ENCODE measurements around the gene ZKSCAN1.
"Not testable (repeated sequence)": the region's sequence is repeated elsewhere in the genome, so short reads cannot be mapped to it uniquely, and the experiment has no call there.

ZKSCAN1 gene

GRCh38 chr7:99990460-99990852, 24.9 kb upstream of the ZKSCAN1 start:
- Mint-ChIP-seq H3K9me3 (no peaks in the 10 kb centered on the region), H3K36me3 (ENCODE audit: low read depth) (no peaks in the 10 kb centered on the region), H3K27ac (no peak overlapping the region), H3K27me3 (peaks cover 2% of the 10 kb centered on the region), H3K4me3 (no peak overlapping the region), H3K4me1 (peaks cover 2% of the 10 kb centered on the region)
- no peak for DNase-seq
- no peak for ATAC-seq

DNA sequence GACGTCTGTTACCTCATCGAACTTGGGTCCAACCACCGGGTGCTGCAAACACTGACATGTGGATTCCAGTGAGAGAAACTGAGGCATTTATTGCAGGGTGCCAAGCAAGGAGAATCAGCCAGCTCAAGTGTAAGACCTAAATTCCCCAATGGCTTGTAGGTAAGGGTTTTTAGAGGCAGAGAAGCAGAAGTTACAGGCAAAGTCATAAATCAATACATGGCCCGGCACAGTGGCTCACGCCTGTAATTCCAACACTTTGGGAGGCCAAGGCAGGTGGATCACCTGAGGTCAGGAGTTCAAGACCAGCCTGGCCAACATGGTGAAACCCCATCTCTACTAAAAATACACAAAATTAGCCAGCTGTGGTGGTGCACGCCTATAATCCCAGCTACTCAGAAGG, 23.9 kb upstream of the ZKSCAN1 start:
- not testable (repeated sequence) for H3K27me3 Mint-ChIP-seq; H3K4me1 Mint-ChIP-seq; H3K27ac Mint-ChIP-seq; ATAC-seq; H3K36me3 Mint-ChIP-seq (ENCODE audit: low read depth); H3K9me3 Mint-ChIP-seq; DNase-seq; H3K4me3 Mint-ChIP-seq

- Mint-ChIP-seq H3K27ac (no peak overlapping the region), H3K4me1 (peaks cover 7% of the 10 kb centered on the region), H3K27me3 (peaks cover 2% of the 10 kb centered on the region), H3K36me3 (ENCODE audit: low read depth) (no peaks in the 10 kb centered on the region), H3K4me3 (no peak overlapping the region), H3K9me3 (no peaks in the 10 kb centered on the region)
- ATAC-seq, result no peak
- DNase-seq, result no peak
Measured at GRCh38 chr7:99992330-99993038, 22.9 kb upstream of the ZKSCAN1 start.

- ATAC-seq, result no peak
- Mint-ChIP-seq H3K36me3 (ENCODE audit: low read depth) (no peaks in the 10 kb centered on the region), H3K27ac (no peak overlapping the region), H3K4me3 (no peak overlapping the region), H3K9me3 (no peaks in the 10 kb centered on the region), H3K4me1 (peaks cover 13% of the 10 kb centered on the region), H3K27me3 (no peaks in the 10 kb centered on the region)
- no peak for DNase-seq
Measured at GRCh38 chr7:99994819-99995218, 20.6 kb upstream of the ZKSCAN1 start.

- peaks cover 11% of the 10 kb centered on the region for H3K4me1 Mint-ChIP-seq
- H3K4me3 Mint-ChIP-seq, result peak overlapping the region; percentile 68
- DNase-seq, result no peak
- H3K27ac Mint-ChIP-seq, result peak overlapping the region; percentile 43
- H3K36me3 Mint-ChIP-seq (ENCODE audit: low read depth), result no peaks in the 10 kb centered on the region
- no peak for ATAC-seq
- no peaks in the 10 kb centered on the region for H3K27me3 Mint-ChIP-seq
- H3K9me3 Mint-ChIP-seq, result no peaks in the 10 kb centered on the region
Measured at GRCh38 chr7:99996755-99997544, 18.4 kb upstream of the ZKSCAN1 start.

- Mint-ChIP-seq H3K9me3 (no peaks in the 10 kb centered on the region), H3K27ac (peak overlapping the region; percentile 43), H3K36me3 (ENCODE audit: low read depth) (no peaks in the 10 kb centered on the region), H3K4me3 (peak overlapping the region; percentile 68), H3K27me3 (no peaks in the 10 kb centered on the region), H3K4me1 (peaks cover 11% of the 10 kb centered on the region)
- DNase-seq, result peak; percentile 67
- ATAC-seq, result peak; percentile 89
Measured at GRCh38 chr7:99997545-99998137, 17.8 kb upstream of the ZKSCAN1 start.

DNA sequence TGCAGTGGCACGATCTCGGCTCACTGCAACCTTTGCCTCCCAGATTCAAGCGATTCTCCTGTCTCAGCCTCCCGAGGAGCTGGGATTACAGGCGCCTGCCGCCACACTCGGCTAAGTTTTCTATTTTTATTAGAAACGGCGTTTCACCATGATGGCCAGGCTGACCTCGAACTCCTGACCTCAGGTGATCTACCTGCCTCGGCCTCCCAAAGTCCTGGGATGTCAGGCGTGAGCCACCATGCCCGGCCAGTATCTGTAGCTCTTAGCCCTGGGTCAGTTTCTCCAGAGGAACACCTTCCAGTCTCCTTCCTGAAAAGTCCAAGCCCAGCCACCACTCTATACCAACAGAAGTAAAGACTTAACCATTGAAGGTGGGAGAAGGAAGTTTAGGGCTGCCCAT, 15.2 kb upstream of the ZKSCAN1 start:
- no peaks in the 10 kb centered on the region for H3K36me3 Mint-ChIP-seq (ENCODE audit: low read depth)
- H3K4me1 Mint-ChIP-seq, result peaks cover 11% of the 10 kb centered on the region
- no peak overlapping the region for H3K4me3 Mint-ChIP-seq
- no peak for ATAC-seq
- H3K27ac Mint-ChIP-seq, result no peak overlapping the region
- no peaks in the 10 kb centered on the region for H3K9me3 Mint-ChIP-seq
- no peaks in the 10 kb centered on the region for H3K27me3 Mint-ChIP-seq
- DNase-seq, result no peak

DNA sequence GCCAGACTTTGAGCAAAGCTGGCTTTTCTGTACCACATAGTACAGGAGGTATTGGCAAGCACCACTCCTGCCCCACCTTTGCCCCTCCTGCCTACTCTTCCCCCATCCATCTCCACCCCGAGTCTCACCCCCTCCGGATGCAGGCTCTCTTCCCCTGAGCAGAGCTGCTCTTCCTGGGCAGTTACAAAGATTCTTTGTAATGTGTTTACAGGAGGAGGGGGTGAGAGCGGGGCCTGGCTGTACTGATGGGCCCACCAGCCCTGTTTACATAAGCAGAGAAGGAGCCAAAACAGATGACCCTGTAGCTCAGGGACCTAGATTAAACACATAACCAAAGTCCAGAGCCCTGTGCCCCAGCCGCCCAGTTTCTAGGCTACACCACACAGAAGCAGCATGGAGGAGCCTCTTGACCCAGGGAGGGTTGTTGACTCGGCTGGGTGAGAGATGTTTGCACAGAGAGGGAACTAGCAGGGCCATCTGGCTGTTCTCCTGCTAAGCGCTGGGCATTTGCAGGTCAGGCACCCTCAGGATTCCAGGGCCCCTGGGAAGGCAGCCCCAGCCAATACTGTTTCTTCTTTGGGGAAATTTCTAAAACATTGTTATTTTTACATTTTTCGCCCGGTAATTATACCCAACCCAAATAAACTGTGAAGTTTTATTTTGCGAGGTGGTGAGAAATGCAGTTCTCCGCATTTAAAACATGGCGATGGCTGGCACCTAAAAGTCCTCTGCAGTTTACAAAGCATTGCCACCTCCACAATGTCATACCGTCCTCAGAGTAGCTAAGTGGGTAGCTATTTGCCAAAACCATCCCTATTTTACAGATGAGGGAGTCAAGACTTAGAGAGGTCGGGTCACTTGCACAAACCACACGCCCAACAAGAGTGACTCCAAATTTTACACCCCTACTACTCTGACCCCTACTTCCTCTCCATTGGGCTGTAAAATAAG, 11.4 kb upstream of the ZKSCAN1 start:
- H3K27ac Mint-ChIP-seq, result no peak overlapping the region
- ATAC-seq (no peak), DNase-seq (no peak)
- no peaks in the 10 kb centered on the region for H3K9me3 Mint-ChIP-seq
- H3K4me3 Mint-ChIP-seq, result no peak overlapping the region
- no peaks in the 10 kb centered on the region for H3K4me1 Mint-ChIP-seq
- no peaks in the 10 kb centered on the region for H3K36me3 Mint-ChIP-seq (ENCODE audit: low read depth)
- H3K27me3 Mint-ChIP-seq, result no peaks in the 10 kb centered on the region

GRCh38 chr7:100007887-100008286, 7.5 kb upstream of the ZKSCAN1 start:
- no peak for ATAC-seq
- H3K9me3 Mint-ChIP-seq, result no peaks in the 10 kb centered on the region
- H3K27ac Mint-ChIP-seq, result no peak overlapping the region
- H3K4me1 Mint-ChIP-seq, result peaks cover 2% of the 10 kb centered on the region
- H3K4me3 Mint-ChIP-seq, result no peak overlapping the region
- no peak for DNase-seq
- no peaks in the 10 kb centered on the region for H3K27me3 Mint-ChIP-seq
- no peaks in the 10 kb centered on the region for H3K36me3 Mint-ChIP-seq (ENCODE audit: low read depth)

DNA sequence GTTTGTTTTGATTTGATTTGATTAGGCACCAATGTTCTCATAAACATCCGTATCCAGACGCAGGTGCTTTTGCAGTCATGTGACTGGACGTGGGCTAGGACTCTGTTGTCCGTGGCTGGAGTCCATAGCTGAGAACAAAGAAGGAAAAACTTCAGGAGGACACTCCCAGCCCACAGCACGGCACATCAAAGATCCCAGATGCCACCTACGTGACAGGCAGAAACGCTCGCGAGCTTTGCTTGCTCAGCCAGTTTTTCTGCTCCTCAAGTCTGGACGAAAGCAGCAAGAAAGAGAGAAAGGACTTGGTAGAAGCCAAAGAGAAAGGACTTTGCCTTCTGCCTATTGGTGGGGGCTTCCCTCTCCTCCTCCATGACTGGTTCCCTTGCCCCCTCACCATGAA, 6.9 kb upstream of the ZKSCAN1 start:
- ATAC-seq (no peak), DNase-seq (no peak)
- H3K4me3 Mint-ChIP-seq, result no peak overlapping the region
- H3K9me3 Mint-ChIP-seq, result no peaks in the 10 kb centered on the region
- no peaks in the 10 kb centered on the region for H3K27me3 Mint-ChIP-seq
- H3K36me3 Mint-ChIP-seq (ENCODE audit: low read depth), result no peaks in the 10 kb centered on the region
- H3K27ac Mint-ChIP-seq, result no peak overlapping the region
- H3K4me1 Mint-ChIP-seq, result peaks cover 8% of the 10 kb centered on the region

- DNase-seq; H3K9me3 Mint-ChIP-seq; H3K27me3 Mint-ChIP-seq; H3K4me3 Mint-ChIP-seq; H3K36me3 Mint-ChIP-seq (ENCODE audit: low read depth); ATAC-seq; H3K27ac Mint-ChIP-seq: not testable (repeated sequence)
- peaks cover 13% of the 10 kb centered on the region for H3K4me1 Mint-ChIP-seq
Measured at GRCh38 chr7:100009952-100010351, 5.4 kb upstream of the ZKSCAN1 start.

GRCh38 chr7:100010901-100011300, 4.5 kb upstream of the ZKSCAN1 start:
- no peaks in the 10 kb centered on the region for H3K27me3 Mint-ChIP-seq
- H3K4me1 Mint-ChIP-seq, result peaks cover 18% of the 10 kb centered on the region
- DNase-seq (no peak), ATAC-seq (no peak)
- no peak overlapping the region for H3K27ac Mint-ChIP-seq
- peaks cover 1% of the 10 kb centered on the region for H3K36me3 Mint-ChIP-seq (ENCODE audit: low read depth)
- H3K4me3 Mint-ChIP-seq, result no peak overlapping the region
- H3K9me3 Mint-ChIP-seq, result no peaks in the 10 kb centered on the region

DNA sequence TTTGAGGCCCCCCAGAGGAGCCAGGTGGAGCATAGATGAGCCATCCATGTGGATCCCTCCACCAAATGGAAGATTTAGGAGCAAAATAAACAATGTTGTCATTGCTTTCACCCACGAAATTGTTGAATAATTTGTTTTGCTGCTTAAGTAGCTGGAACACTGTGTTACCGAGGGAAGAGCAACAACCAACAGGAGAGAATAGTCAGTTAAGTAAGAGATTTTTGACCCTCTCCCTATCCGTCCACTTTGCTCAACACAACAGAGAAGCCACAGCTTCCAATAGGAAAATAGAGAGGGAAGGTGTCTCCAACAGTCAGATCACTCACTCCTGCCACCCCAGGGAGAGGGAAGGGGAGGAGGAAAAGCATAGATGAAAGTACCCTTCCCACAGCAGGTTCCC, 3.9 kb upstream of the ZKSCAN1 start:
- ATAC-seq, result no peak
- peaks cover 24% of the 10 kb centered on the region for H3K4me1 Mint-ChIP-seq

More for the DNA sequence above, 3.9 kb upstream of the ZKSCAN1 start:
- peaks cover 6% of the 10 kb centered on the region for H3K36me3 Mint-ChIP-seq (ENCODE audit: low read depth)
- DNase-seq, result no peak
- H3K9me3 Mint-ChIP-seq, result no peaks in the 10 kb centered on the region
- H3K27ac Mint-ChIP-seq, result no peak overlapping the region
- no peaks in the 10 kb centered on the region for H3K27me3 Mint-ChIP-seq
- no peak overlapping the region for H3K4me3 Mint-ChIP-seq
